GM19193 (cell line): ENCODE results near the gene PLBD1.

Experiments
- POLR2A ChIP-seq: IDR thresholded peaks from 4 replicates; pipeline ENCODE4 v1.6.1; 2011; ENCODE audit not compliant: insufficient read depth, insufficient read length; ENCODE audit errors: extremely low read depth

Gene PLBD1

GRCh38 chr12:14479004-14479403 lies 88.7 kb downstream of the PLBD1 start:
- TF ChIP-seq POLR2A = no peak

GRCh38 chr12:14473707-14474287 lies 93.9 kb downstream of the PLBD1 start:
- no peak for TF ChIP-seq POLR2A

DNA sequence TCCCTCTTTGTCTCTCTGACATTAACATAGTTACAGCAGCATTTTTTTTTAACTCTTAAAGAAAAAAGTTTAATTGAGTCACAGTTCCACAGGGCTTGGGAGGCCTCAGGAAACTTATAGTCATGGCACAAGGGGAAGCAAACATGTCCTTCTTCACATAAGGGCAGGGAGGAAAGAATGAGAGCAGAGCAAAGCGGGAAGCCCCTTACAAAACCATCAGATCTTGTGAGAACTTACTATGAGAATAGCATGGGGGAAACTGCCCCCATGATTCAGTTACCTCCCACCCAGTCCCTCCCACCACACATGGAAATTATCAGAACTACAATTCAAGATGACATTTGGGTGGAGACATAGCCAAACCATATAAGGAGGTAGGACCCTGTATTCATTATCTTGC lies 96.2 kb downstream of the PLBD1 start:
- no peak for TF ChIP-seq POLR2A

- no peak for TF ChIP-seq POLR2A
Measured at GRCh38 chr12:14460212-14460841, 107.4 kb downstream of the PLBD1 start.

DNA sequence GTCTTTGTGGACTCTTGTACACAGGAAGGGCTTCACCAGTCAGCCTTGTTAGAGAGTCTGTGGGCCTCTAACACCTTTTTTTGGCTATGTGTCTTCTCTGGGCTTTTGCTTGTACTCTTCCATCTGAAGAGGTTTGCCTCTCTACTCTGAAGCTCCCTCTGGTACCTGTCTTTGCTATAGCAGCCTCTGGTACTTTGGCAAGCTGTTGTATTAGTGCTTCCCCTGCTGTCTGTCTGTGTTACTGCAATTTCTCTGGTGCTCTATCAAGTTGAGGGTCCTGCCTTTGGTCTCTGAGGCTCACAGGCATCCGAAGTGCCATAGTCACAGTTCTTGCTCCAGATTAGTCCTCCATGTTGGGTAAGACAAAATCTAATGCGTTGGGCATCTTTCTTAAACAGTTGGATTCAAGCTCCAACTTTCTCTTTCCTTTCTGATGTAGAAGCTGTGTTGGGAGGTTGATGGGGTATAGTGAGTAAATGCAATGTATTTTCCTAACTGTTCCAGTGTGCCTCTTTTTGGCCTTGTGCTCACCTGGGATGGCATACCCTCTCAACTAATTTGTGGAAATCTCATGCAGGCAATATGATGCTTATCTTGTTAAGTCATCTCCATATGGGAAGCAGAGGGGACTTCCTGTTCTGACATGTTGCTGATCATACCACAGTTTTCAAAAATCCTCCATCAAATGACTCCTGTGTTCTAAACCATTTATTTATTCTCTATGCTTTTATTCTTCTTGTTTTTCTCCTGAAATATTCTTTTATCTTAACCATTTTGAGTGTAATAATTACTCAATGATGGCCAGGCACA lies 113.4 kb downstream of the PLBD1 start:
- no peak for TF ChIP-seq POLR2A
